Thyroid gland (tissue), 4 donors: ENCODE results near the gene CACNA1A. TPM values are rescaled to one million over a fixed set of nuclear protein-coding genes. Genes with fewer than 3 reads are reported as not detected.

Experiments
- DNase-seq, 2 donors: peaks; one replicate each; pipeline ENCODE4 v3.0.0-alpha.2; 2019
- H3K27ac ChIP-seq, 3 donors: fragments of 200-600 bp; sonication (generic); 1 replicate in 2 of 3; 2 replicates in 1 of 3; pipeline ENCODE4 v1.5.1; 2016 to 2019; ENCODE audit warnings: mild to moderate bottlenecking in 1 of 3, moderate library complexity in 1 of 3
- H3K27me3 ChIP-seq: fragments of 200-600 bp; sonication (generic); one replicate; pipeline ENCODE4 v1.5.1; 2019
- H3K36me3 ChIP-seq, 2 donors: fragments of 200-600 bp; sonication (generic); one replicate each; pipeline ENCODE4 v1.5.1; 2016 to 2019
- H3K4me1 ChIP-seq, 2 donors: fragments of 200-600 bp; sonication (generic); one replicate each; pipeline ENCODE4 v1.5.1; 2017 to 2019
- H3K4me3 ChIP-seq, 3 donors: fragments of 200-600 bp; sonication (generic); replicated peaks in 1 of 3; 1 replicate in 2 of 3; 2 replicates in 1 of 3; pipeline ENCODE4 v1.5.1; 2016; ENCODE audit warnings: mild to moderate bottlenecking in 1 of 3
- H3K9me3 ChIP-seq: fragments of 200-600 bp; sonication (generic); one replicate; pipeline ENCODE4 v1.5.1; 2017
- POLR2A ChIP-seq, 2 donors: fragments of 450-650 bp; IDR thresholded peaks; one replicate each; pipeline ENCODE4 v1.6.1; 2017; ENCODE audit warnings: antibody characterized with exemption in 2 of 2, mild to moderate bottlenecking in 2 of 2, moderate library complexity in 1 of 2
- WGBS, 2 donors: methylation state at CpG; one replicate each; pipeline ENCODE4 v1.1.5; 2017; 5-methylcytosine and 5-hydroxymethylcytosine counted together
- intact Hi-C: fragments of 100-400 bp; cut with DNase I; formaldehyde crosslinking; loops from one replicate; pipeline ENCODE4 v1.15.1; 2023
- total RNA-seq, 4 donors: library from RNA; depleted of rRNA; stranded (reverse); fragments of >200 nt; gene quantifications; one replicate each; pipeline ENCODE4 v1.2.3, GENCODE V29; 2016
- TF ChIP-seq, protein P1 (sequence below), 6 experiments: fragments of 200-600 bp in 3 of 6; fragments of 450-650 bp in 3 of 6; sonication (generic) in 3 of 6; IDR thresholded peaks; one replicate each; pipeline ENCODE4 v1.5.1; 2016 to 2019; ENCODE audit warnings: antibody characterized with exemption in 6 of 6, mild to moderate bottlenecking in 2 of 6, inconsistent platforms in 1 of 6, moderate library complexity in 1 of 6

The CACNA1A gene
- total RNA-seq, 4 donors from 2014 or later = 0.27 to 2.5 (median 0.80) TPM

DNA sequence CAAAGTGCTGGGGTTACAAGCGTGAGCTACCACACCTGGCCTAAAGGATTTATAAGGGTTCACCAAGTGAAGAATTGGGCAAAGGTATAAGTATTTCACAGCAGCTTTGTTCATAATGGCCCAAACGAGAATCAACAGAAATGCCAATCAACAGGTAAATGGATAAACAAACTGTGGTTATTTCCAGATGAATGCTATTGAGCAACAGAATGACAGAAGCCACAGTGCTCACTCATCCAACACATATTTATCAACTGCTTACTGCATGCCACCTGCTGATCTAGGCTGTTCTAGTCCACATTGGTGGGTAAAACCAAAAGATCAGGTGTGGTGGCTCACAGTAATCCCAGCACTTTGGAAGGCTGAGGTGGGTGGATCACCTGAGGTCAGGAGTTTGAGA lies 27.7 kb downstream of the CACNA1A start:
- Histone ChIP-seq H3K27ac (no peak overlapping the region), H3K4me3 (no peak overlapping the region), H3K36me3 (no peaks in the 10 kb centered on the region), H3K9me3 (no peaks in the 10 kb centered on the region), H3K4me1 (no peaks in the 10 kb centered on the region), H3K27me3 (no peaks in the 10 kb centered on the region)
- no peak for TF ChIP-seq POLR2A (IDR thresholded peaks at IDR 0.05)
- TF ChIP-seq, protein P1, sequence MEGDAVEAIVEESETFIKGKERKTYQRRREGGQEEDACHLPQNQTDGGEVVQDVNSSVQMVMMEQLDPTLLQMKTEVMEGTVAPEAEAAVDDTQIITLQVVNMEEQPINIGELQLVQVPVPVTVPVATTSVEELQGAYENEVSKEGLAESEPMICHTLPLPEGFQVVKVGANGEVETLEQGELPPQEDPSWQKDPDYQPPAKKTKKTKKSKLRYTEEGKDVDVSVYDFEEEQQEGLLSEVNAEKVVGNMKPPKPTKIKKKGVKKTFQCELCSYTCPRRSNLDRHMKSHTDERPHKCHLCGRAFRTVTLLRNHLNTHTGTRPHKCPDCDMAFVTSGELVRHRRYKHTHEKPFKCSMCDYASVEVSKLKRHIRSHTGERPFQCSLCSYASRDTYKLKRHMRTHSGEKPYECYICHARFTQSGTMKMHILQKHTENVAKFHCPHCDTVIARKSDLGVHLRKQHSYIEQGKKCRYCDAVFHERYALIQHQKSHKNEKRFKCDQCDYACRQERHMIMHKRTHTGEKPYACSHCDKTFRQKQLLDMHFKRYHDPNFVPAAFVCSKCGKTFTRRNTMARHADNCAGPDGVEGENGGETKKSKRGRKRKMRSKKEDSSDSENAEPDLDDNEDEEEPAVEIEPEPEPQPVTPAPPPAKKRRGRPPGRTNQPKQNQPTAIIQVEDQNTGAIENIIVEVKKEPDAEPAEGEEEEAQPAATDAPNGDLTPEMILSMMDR (IDR thresholded peaks at IDR 0.05) = no peak
- WGBS, 2 donors = 88 to 93% methylated on average over 2 of the region's 2 CpGs
- intact Hi-C loops = no loop called here
- DNase-seq = no peak

DNA sequence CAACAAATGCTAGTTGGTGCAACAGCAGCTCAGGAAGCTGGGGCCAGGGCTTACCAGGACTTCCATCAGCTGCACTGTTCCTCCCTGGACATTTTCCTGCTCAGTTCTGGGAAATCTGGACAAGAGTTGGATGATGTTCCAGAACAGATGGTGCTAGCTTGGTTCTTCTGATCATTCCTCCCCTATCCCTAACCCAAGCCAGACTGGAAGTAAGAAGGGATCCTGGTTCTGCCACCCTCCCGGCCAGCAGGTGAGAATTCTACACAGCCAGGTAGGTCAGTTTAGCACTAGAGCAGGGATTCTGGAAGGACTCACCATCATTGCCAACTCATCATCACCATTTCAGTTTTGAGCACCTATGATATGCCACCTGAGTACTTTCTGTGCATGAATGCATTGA lies 30.2 kb downstream of the CACNA1A start:
- Histone ChIP-seq H3K4me1 (no peaks in the 10 kb centered on the region), H3K27ac (no peak overlapping the region), H3K36me3 (no peaks in the 10 kb centered on the region), H3K4me3 (no peak overlapping the region), H3K27me3 (no peaks in the 10 kb centered on the region), H3K9me3 (no peaks in the 10 kb centered on the region)
- intact Hi-C loops = no loop called here
- DNase-seq = no peak
- 54% methylated on average over 1 of the region's 1 CpG; no CpG with 5 or more reads in 1 of the 2 donors for WGBS, 2 donors
- TF ChIP-seq POLR2A (IDR thresholded peaks at IDR 0.05) = no peak
- TF ChIP-seq, protein P1 (IDR thresholded peaks at IDR 0.05) = no peak

DNA sequence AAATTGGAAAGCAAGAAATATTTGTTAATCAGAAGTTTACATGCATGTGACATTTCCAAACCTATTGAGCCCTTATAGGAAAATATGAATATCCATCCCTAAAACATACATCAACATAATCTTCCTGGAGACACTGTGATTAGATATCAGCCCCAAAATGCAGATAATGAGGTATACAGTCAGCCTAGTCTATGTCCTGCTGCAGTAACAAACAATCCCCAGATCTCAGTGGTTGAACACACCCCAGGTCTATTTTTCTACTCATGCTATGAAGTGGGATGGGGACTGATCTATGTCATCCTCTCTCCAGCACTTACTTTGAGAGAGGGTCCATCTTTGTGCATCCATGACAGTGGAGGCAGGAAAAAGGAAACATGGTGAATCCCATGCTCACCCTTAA lies 31.2 kb downstream of the CACNA1A start:
- Histone ChIP-seq H3K27me3 (no peaks in the 10 kb centered on the region), H3K27ac (no peak overlapping the region), H3K9me3 (no peaks in the 10 kb centered on the region), H3K4me3 (no peak overlapping the region), H3K36me3 (no peaks in the 10 kb centered on the region), H3K4me1 (no peaks in the 10 kb centered on the region)
- intact Hi-C loops = no loop called here
- no peak for DNase-seq
- TF ChIP-seq, protein P1 (IDR thresholded peaks at IDR 0.05) = no peak
- TF ChIP-seq POLR2A (IDR thresholded peaks at IDR 0.05) = no peak

DNA sequence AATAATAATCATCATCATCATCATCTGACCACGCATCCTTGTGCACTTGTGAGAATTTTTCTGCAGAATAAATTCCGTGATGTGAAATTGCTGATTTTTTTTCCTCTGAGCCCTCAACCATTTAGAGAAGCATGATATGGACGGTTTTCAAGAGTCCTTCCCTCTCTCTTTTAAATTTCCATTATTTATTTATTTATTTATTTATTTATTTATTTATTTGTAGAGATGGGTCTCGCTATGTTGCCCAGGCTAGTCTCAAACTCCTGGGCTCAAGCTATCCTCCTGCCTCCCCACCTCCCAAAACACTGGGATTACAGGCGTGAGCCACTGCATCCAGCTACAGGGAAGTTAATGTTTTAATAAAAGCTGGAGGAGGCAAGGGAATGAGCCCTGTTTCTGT lies 39.6 kb downstream of the CACNA1A start:
- H3K4me1 ChIP-seq = no peaks in the 10 kb centered on the region
- no peak overlapping the region for H3K27ac ChIP-seq
- H3K27me3 ChIP-seq = no peaks in the 10 kb centered on the region
- TF ChIP-seq, protein P1 (IDR thresholded peaks at IDR 0.05) = no peak
- no peak for TF ChIP-seq POLR2A (IDR thresholded peaks at IDR 0.05)
- no peaks in the 10 kb centered on the region for H3K9me3 ChIP-seq
- WGBS, 2 donors = 77 to 83% methylated on average over 5 of the region's 5 CpGs
- H3K4me3 ChIP-seq = no peak overlapping the region
- intact Hi-C loops = no loop called here
- DNase-seq = no peak
- H3K36me3 ChIP-seq = no peaks in the 10 kb centered on the region

DNA sequence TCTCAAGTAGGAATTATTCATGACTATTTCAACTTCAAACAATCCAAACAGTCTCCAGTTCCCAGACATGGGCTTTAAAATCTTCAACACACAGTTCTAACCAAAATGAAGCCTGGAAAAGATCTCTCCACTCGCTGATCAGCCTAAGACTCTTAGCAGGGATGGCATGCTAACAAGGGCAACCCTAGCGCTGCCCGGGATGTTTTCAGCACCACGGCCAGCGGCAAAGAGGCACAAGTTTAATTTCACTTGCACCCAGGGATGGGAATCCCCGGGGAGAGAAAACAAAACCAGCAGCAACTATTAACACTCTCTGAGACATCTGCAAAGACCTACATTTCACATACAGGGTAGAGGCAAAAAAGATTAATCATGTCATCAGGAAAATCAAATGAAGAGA lies 43.0 kb downstream of the CACNA1A start:
- H3K4me3 ChIP-seq = no peak overlapping the region
- H3K36me3 ChIP-seq = no peaks in the 10 kb centered on the region
- DNase-seq = no peak
- intact Hi-C loops = no loop called here
- no peaks in the 10 kb centered on the region for H3K9me3 ChIP-seq
- H3K27me3 ChIP-seq = no peaks in the 10 kb centered on the region
- TF ChIP-seq, protein P1 (IDR thresholded peaks at IDR 0.05) = no peak
- TF ChIP-seq POLR2A (IDR thresholded peaks at IDR 0.05) = no peak
- no peaks in the 10 kb centered on the region for H3K4me1 ChIP-seq
- 17 to 20% methylated on average over 6 of the region's 6 CpGs for WGBS, 2 donors
- H3K27ac ChIP-seq = no peak overlapping the region
